GM21619 (cell line): ENCODE data around the gene ANGPTL8.

ENCODE experiments used
- ATAC-seq: cut with Tn5 transposase; IDR thresholded peaks from one replicate; pipeline ENCODE4 v1.9.1; 2021; ENCODE audit not compliant: unreplicated experiment

Gene ANGPTL8

GRCh38 chr19:11203194-11204075 is 36.0 kb upstream of the ANGPTL8 start:
- no peak for ATAC-seq

DNA sequence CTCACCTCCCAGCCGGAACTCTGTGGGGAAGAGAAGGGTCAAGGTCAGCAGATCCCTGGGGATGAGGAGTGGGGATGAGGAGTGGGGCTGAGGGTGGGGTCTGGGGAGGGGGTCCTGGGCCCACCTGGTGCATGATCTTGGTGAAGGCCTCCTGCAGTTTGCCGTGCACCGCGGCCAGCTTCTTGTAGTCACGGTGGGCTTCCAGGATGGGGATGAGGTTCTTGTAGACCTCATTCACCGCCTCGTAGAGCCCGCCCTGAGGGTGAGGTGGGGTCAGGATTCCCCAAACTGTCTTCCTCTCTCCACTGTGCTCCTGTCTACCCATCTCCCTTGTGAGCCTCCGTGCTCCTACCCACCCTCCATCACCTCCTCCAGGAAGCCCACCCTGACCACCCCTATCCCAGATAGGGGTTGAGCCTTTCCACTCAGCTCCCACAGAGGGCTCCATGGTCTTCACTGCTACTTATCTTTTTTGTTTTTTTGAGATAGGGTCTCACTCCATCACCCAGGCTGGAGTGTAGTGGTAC is 35.3 kb upstream of the ANGPTL8 start:
- no peak for ATAC-seq

DNA sequence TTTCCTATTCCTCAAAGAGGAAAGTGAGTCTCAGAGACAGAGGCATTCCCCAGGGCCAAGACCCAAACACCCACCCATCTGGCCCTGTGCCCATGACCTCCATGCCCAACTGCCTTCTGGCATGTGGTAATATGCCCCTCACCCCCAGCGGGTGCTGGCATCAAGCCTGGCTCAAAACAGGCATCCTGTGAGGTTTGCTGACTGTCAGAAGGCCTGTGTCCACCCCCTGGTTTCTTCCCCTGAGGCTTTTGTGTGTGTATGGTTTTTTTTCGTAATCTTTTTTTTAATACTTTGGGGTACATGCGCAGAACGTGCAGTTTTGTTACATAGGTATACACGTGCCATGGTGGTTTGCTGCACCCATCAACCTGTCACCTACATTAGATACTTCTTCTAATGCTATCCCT is 34.5 kb upstream of the ANGPTL8 start:
- ATAC-seq, result no peak

GRCh38 chr19:11205939-11206570 is 33.4 kb upstream of the ANGPTL8 start:
- no peak for ATAC-seq

GRCh38 chr19:11208561-11209471 is 30.6 kb upstream of the ANGPTL8 start:
- no peak for ATAC-seq

GRCh38 chr19:11209839-11210655 is 29.4 kb upstream of the ANGPTL8 start:
- ATAC-seq, result no peak

DNA sequence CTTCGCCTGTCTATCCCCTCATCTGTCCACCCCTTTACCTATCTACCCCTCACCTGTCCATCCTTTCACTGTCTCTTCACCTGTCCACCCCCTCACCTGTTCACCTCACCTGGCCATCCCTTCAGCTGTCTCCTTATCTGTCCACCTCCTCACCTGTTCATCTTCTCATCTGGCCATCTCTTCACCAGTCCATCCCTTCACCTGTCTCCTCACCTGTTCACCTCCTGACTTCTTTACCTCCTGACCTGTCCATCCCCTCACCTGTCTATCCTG is 28.8 kb upstream of the ANGPTL8 start:
- ATAC-seq, result no peak

DNA sequence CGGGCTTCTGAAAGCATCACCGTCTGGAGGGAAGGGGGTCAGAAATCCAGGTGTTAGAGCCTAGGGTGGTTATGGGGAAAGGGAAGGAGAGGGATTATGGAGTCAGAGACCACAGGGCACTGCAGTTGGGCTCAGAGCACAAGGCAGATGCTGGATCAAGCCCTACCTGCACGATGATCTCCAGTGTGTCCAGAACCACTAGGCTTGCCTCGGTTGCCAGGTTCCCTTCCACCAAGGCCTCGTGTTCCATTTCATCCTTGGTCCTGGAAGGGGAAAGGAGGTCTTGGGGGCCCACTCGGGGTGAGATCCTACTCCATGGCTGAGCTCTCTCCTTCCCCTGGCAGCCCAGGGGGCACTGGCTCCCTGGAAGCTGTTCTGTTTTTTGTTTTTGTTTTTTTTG is 25.0 kb upstream of the ANGPTL8 start:
- ATAC-seq, result no peak

GRCh38 chr19:11221082-11221598 is 18.3 kb upstream of the ANGPTL8 start:
- ATAC-seq, result no peak

GRCh38 chr19:11223200-11223599 is 16.2 kb upstream of the ANGPTL8 start:
- ATAC-seq, result no peak

DNA sequence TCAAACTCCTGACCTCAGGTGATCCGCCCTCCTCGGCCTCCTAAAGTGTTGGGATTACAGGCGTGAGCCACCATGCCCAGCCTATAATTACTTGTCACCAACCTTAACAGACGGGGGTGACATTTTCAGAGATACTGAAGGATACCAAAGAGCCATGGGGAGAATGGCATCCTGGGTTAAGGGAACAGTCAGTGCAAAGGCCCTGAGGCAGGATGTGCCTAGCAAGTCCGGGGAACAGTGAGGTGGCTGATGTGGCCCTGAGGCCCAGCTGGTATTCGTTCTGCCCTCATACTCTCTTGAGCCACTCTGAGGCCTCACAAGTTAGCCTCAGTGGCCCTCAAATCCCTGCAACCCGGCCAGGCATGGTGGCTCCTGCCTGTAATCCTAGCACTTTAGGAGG is 15.0 kb upstream of the ANGPTL8 start:
- ATAC-seq, result no peak

GRCh38 chr19:11225172-11225571 is 14.2 kb upstream of the ANGPTL8 start:
- no peak for ATAC-seq

DNA sequence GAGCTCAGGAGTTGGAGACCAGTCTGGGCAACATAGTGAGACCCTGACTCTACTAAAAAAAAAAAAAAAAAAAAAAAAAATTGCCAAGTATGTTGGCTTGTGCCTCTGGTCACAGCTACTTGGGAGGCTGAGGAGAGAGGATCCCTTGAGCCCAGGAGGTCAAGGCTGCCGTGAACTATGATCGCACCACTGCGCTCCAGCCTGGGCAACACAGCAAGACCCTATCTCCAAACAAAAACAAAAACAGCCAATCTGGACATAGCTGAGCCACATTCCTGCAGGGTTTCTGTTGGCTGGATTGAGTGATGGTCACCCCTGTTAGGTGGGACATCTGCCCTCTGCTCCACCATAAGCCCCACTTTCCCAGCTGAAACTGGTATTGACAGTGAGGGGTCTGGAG is 13.6 kb upstream of the ANGPTL8 start:
- no peak for ATAC-seq

DNA sequence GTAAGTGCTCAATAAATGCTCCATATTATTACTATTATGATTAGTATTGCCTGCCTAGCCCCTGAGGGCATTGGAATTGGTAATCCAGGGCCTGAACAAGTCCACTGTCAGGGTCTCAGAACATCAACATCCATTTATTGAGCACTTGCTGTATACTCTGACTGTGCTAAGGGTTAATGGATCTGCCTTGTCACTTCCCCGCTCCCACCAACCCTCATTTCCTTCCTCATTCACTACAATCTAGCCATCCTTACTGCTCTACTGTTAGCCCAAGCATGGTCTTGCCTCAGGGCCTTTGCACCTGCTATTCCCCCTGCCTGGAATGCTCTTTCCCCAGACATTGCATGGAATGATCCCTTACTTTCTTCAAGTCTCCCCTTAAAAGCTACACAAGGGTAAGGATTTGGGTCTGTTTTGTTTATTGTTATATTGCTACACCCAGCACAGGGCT is 12.7 kb upstream of the ANGPTL8 start:
- no peak for ATAC-seq

- no peak for ATAC-seq
Measured at GRCh38 chr19:11227195-11227886, 12.1 kb upstream of the ANGPTL8 start.

DNA sequence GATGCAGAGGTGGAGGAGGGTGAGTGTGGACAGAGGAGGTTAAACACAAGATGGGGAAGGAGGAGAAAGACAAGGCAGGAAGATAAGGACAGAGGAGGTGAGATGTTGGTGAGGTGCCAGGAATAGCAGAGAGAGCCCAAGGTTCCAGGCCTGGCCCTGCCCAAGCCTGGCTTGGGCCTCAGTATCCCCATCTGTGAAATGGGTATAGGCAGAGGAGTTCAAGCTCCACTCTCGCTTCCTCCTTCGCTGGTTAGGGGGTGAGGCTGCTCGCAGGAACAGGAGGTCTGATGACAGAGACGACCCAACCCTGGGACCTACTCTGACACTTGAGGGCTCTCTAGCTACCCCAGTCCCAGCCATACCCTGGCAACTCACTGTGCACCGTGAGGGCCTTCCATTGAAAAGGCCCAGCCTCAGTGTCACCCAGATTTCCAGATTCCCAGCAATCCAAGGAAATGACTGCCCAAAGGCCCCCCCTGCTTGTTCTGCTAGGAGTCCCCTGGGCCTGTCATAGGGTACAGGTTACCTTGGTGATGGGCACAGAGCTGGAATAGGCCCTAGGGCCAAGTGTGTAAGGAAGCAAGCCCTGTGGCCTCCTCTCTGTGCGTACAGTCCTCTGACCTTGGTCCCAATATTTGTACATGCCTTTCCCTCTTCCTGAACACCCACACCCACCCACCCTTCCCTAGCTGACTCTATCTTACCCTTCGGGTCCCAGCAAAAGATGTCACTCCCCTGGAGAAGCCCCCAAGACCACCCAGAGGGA is 8.6 kb upstream of the ANGPTL8 start:
- no peak for ATAC-seq

DNA sequence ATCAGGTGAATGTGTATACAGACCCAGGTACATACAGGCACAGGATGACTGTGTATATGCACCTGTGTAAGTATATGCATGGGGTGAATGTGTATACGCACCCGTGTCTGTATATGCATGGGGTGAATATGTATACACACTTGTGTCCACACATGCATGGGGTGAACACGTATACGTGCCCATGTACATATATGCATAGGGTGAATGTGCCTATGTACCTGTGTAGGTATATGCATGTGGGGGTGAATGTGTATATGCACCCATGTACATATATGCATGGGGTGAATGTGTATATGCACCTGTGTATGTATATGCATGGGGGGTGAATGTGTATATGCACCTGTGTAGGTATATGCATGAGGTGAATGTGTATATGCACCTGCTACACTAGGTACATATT is 6.9 kb upstream of the ANGPTL8 start:
- no peak for ATAC-seq

DNA sequence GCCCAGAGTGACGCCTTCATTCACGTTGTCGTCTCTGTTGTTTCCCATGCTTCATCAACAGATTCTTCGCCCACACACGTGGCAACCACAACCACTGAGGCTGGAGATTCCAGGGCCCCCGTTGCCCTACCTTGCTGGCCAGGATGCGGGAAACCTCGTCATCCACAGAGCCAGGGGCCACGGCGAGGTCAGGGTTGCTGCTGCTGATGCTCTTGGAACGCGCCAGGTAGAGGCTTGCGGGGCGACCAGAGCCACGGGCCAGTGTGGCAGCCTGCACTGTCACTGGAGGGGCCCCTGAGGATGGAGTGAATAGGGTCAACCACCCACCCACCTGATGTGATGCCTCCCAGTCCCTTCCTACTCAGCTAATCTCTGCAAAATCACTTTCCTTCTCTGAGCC is 6.3 kb upstream of the ANGPTL8 start:
- no peak for ATAC-seq

DNA sequence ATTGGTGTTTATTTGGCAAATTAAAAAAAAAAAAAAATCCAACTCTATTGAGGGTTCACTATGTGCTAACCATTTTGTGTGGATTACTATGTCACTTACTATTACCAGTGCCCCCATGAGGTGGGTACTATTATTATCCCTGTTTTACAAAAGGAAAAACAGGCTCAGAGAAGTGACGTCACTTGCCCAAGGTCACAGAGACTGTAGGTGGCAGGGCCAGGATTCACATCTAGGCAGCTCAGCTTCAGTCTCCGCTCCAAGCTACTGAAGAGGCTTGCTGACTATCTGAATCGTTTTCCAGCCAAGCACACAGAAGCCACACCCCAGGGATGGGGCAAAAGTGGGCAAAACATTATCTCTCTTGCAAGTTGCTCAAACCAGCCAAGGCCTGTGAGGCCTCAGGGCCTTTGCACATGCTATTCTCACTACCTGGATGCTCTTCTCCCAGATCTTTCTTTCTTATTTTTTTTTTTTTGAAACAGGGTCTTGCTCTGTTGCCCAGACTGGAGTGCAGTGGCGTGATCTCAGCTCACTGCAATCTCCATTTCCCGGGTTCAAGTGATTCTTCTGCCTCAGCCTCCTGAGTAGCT is 4.8 kb upstream of the ANGPTL8 start:
- no peak for ATAC-seq
